Measurements from ENCODE around the gene RIC1.
"Not testable (repeated sequence)": the region's sequence is repeated elsewhere in the genome, so short reads cannot be mapped to it uniquely, and the experiment has no call there.

The RIC1 gene

DNA sequence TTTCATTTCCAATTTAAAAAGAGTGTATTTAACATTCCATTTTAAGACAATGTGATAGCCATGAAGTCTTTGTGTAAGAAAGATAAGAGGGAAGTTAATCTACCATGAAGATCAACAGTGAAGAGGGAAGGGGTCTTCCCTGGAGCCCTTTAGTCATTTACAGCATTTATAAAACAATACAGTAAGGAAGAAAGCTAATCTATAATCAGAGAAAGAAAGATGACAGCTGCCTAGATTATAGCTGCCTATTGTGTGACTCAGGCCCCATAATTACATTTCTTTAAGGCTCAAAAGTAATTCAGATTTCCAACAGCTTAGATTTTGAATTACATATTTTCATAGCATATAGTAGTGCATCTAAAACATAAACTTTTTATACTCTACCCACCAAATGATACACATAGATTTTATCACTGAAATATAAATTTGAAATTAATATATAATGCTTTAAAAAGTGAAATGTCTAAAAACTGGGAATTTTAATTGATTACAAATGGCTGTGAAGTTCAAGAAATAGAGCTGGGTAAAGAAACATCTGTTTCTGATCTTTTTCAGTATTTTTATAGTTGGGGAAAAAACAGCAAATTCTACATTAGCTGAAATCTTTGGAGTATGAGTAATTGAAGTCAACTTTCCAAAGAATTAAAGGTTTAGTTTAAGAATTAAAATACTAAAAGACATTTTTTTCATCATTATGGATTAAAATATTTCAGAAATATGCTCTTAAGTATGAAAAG is 89.6 kb downstream of the RIC1 start:
- TF ChIP-seq, protein P1, sequence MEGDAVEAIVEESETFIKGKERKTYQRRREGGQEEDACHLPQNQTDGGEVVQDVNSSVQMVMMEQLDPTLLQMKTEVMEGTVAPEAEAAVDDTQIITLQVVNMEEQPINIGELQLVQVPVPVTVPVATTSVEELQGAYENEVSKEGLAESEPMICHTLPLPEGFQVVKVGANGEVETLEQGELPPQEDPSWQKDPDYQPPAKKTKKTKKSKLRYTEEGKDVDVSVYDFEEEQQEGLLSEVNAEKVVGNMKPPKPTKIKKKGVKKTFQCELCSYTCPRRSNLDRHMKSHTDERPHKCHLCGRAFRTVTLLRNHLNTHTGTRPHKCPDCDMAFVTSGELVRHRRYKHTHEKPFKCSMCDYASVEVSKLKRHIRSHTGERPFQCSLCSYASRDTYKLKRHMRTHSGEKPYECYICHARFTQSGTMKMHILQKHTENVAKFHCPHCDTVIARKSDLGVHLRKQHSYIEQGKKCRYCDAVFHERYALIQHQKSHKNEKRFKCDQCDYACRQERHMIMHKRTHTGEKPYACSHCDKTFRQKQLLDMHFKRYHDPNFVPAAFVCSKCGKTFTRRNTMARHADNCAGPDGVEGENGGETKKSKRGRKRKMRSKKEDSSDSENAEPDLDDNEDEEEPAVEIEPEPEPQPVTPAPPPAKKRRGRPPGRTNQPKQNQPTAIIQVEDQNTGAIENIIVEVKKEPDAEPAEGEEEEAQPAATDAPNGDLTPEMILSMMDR (IDR thresholded peaks at IDR 0.05; ENCODE audit: borderline replicate concordance, control extremely low read depth, extremely low read depth, insufficient read depth, missing control alignments): no peak
- in situ Hi-C loops (cut with MboI; ENCODE audit: low sequenced_read_pairs, unreplicated experiment): no loop called here
- DNase-seq (ENCODE audit: low spot score): no peak

DNA sequence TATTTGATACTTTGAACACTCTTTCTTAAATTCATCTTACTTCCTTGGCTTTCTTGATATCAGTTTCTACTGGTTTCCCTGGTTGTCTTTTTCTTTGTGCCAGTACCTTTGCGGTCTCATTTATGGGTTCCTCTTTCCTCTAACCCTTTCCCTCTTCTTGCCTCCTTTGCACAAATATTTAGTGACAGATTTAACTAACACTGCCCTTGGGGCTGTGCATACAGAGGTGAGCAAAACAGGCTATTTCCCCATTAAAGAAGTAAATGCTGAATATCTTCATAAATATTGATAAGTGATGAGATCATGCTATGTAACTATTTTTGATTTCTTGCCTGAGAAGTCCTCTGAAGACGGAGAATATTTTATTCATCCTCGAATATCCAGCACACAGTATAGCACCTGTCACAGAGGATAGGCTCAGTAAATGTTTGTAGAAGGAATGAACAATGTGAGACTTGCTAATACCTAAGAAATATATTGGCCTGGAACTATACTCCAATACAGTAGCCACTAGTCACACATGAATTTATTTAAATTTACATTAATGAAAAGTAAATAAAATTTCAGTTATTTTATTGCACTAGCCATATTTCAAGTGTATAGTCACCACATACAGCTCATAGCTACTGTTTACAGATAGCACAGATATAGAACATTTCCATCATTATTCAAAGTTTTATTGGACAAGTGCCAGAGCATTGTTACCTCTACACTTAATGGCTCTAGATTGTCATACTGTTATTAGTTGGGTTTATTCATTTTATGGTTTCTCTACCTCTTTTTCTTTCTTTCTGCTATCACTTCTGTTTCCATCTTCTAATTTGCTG is 90.4 kb downstream of the RIC1 start:
- DNase-seq (ENCODE audit: low spot score): no peak
- in situ Hi-C loops (cut with MboI; ENCODE audit: low sequenced_read_pairs, unreplicated experiment): no loop called here
- TF ChIP-seq, protein P1 (IDR thresholded peaks at IDR 0.05; ENCODE audit: borderline replicate concordance, control extremely low read depth, extremely low read depth, insufficient read depth, missing control alignments): no peak

DNA sequence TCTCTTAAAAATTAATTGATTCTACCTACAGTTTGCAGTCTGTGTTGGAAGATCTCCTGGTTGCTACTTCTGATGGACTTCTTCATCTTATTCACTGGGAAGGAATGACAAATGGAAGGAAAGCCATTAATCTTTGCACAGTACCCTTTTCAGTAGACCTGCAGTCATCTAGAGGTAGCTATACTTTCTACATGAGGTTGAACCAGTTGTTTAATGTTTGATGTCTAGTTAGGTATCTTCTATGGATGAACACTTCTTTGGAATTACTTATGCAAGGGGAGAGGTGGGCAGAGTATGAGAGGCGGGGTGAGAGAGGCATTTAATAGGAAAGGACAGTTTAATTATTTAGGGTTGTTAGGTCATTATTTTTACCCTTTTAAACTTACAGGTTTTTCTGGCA is 91.2 kb downstream of the RIC1 start:
- TF ChIP-seq, protein P1 (IDR thresholded peaks at IDR 0.05; ENCODE audit: borderline replicate concordance, control extremely low read depth, extremely low read depth, insufficient read depth, missing control alignments): no peak
- in situ Hi-C loops (cut with MboI; ENCODE audit: low sequenced_read_pairs, unreplicated experiment): no loop called here
- no peak for DNase-seq (ENCODE audit: low spot score)

DNA sequence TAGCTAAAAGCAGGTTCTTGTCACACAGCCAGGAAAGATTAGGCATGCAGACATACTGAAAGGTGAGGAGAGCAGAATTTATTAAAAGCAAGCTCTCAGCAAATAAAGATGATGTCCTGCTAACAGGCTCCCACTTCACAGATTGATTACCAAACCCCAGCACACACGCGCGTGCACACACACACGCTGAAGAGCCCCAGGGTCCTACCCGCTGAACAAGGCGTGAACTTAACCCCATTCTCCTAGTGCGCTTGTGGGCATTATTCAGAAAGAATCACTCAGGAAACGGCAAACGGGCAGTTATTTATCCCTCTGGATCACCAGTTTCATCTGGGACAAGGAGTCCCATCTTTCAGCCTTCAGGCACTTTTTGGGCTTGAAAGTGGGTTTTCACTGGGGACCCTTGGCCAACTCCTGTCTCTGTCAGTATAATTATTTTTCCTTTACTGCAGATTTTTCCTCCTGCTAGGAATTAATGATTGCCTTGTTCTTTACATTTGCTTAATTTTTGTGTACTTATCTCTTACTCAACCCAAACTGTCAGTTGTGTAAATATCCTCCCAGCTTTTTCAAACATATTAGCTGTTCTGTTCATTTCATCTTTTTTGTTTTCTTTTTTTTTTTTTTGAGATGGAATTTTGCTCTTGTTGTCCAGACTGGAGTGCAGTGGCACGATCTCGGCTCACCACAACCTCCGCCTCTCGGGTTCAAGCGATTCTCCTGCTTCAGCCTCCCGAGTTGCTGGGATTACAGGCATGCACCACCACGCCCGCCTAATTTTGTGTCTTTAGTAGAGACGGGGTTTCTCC is 92.6 kb downstream of the RIC1 start:
- DNase-seq (ENCODE audit: low spot score): no peak
- in situ Hi-C loops (cut with MboI; ENCODE audit: low sequenced_read_pairs, unreplicated experiment): no loop called here
- TF ChIP-seq, protein P1 (IDR thresholded peaks at IDR 0.05; ENCODE audit: borderline replicate concordance, control extremely low read depth, extremely low read depth, insufficient read depth, missing control alignments): no peak

DNA sequence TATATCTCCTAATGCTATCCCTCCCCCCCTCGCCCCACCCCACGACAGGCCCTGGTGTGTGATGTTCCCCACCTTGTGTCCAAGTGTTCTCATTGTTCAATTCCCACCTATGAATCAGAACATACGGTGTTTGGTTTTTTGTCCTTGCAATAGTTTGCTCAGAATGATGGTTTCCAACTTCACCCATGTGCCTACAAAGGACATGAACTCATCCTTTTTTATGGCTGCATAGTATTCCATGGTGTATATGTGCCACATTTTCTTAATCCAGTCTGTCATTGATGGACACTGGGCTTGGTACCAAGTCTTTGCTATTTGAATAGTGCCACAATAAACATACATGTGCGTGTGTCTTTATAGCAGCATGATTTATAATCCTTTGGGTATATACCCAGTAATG is 93.8 kb downstream of the RIC1 start:
- DNase-seq (ENCODE audit: low spot score); in situ Hi-C loops (cut with MboI; ENCODE audit: low sequenced_read_pairs, unreplicated experiment): not testable (repeated sequence)

DNA sequence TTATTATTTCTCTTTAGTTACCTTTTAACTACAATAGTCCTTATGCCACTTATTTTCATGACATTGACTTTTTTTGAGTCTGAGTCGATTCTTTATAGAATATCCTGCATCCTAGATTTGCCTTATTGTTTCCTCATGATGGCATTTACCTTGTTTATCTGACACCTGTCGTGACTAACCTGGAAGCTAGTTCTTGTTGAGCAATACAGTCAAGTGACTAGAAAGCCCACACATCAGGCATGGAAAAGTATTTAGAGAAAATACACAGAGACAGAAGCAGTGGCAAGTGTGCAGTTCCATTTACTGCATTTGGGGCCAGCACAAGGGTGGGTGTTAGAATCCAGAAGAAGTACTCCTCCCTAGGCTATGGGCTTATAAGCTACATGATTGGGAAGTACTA is 106.2 kb downstream of the RIC1 start:
- in situ Hi-C loops (cut with MboI; ENCODE audit: low sequenced_read_pairs, unreplicated experiment): no loop called here
- no peak for DNase-seq (ENCODE audit: low spot score)
- TF ChIP-seq, protein P1 (IDR thresholded peaks at IDR 0.05; ENCODE audit: borderline replicate concordance, control extremely low read depth, extremely low read depth, insufficient read depth, missing control alignments): no peak

All from GM13976 (cell line).